ENCODE results near the gene HIPK3.

Gene HIPK3

GRCh38 chr11:33390944-33391892 lies 134.0 kb downstream of the HIPK3 start:
- DNase-seq (ENCODE audit: low read depth): no peak

DNA sequence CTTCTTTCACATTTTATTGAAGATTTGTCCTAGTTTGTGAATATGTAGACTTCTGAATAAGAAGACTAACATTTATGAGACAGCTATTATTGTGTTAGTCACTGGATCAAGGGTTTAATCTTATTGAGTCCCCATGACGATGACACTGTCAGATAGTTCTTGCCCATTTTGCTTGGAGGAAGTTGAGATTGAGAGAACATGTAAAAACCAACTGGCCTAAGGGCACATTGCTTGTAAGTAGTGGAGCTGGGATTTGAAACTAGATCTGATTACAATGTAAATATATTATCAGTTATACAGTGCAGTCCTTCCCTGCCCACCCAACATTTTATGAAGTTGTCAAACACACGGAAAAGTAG lies 134.7 kb downstream of the HIPK3 start:
- no peak for DNase-seq (ENCODE audit: low read depth)

DNA sequence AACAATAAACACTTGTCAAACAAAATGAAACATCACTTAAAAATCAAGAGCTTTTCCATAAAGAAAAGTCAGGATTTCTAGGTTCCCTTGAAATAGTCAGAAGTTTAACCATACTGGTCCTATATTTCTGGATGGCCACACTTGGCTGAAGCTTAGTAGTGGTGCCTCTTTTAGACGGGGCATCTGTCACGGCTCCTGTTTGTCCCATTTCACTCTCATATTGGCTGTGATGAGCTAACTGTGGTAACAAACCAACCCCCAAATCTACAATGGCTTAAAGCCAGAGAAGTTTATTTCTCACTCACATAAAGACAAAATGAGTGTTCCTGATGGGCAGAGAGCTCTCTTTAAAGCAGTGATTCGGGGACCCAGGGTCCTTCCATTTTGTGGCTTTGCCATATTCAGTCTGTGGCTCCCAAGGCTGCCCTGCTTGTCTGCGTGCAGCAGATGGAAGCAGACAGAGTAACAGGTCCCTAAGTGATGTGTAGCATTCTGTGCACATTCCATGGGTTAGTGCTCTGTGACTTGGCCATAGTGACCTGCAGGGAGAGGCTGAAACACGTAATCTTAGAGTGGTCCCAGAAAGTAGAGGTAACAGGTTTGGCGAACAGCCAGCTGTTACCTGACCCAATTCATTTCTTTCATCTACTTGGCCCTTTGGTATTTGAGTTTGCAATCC lies 137.4 kb downstream of the HIPK3 start:
- DNase-seq (ENCODE audit: low read depth): no peak

DNA sequence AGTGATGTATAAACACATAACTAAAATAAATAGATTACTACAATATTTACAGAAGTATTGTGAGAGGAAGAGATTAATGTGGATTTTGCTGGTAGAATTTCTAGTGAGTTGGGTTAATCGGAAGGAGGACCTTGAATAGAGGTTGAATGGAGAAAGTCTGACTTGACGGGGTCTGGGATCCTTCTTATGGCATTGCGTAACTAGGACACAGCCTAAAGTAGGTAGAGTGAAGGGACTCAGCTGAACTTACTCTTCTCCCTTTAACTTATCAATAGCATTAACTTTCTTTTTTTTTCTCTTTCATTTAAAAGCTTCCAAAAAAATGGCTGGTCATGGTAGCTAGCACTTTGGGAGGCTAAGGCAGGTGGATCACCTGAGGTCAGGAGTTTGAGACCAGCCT lies 139.2 kb downstream of the HIPK3 start:
- no peak for DNase-seq (ENCODE audit: low read depth)

DNA sequence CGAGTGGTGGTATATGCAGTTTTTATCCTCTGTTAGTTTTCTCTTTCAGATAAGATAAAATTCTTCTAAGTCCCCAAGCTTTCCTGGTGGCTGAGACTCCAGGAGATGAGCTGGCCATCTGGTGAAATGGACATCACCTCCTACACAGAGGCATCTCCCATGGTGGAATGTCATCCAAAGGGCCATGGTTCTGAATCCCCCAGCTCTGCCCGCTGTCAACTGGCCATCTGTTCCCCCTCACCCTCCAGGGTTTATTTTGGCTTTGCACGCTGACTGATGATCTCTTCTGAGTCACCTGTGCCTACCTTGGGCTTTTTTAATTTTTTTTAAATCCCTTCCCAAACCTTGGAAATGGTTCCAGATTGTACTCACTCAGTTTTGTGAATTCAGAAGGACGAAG lies 142.2 kb downstream of the HIPK3 start:
- DNase-seq (ENCODE audit: low read depth): no peak

GRCh38 chr11:33402066-33402465 lies 144.9 kb downstream of the HIPK3 start:
- DNase-seq (ENCODE audit: low read depth): no peak

DNA sequence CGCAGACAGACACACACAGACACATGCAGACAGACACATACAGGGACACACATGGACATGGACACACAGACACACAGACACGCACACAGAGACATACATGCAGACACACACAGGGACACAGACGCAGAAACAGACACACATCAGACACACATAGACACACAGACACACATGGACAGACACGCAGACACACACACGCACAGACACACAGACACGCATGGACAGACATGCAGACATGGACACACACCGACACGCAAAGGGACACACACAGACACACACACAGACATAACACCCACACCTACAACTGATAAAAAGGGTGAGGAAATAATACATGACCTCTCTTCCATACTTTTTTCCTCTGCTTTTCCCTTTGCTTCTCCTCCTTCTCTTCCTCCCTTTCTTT lies 146.2 kb downstream of the HIPK3 start:
- DNase-seq (ENCODE audit: low read depth): no peak

- no peak for DNase-seq (ENCODE audit: low read depth)
Observed at GRCh38 chr11:33405834-33406602, 148.8 kb downstream of the HIPK3 start.

Measured in GM04504 (cell line).